SK-N-SH (cell line): ENCODE data around the gene LHFPL4.

Source experiments
- CTCF ChIP-seq: fragments of 200-600 bp; sonication (generic); IDR thresholded peaks from 2 replicates; pipeline ENCODE4 v1.6.1; 2017; ENCODE audit warnings: antibody characterized with exemption, mild to moderate bottlenecking, moderate library complexity
- POLR2AphosphoS5 ChIP-seq: IDR thresholded peaks from 2 replicates; pipeline ENCODE4 v1.6.1; 2012; ENCODE audit warnings: low read depth, low read length
- USF2 ChIP-seq: fragments of 150-350 bp; IDR thresholded peaks from 2 replicates; pipeline ENCODE4 v1.6.1; 2017; ENCODE audit warnings: antibody characterized with exemption, low read length, low read depth, borderline replicate concordance

GRCh38 chr3:9468460-9468859 is 85.2 kb downstream of the LHFPL4 start:
- TF ChIP-seq POLR2AphosphoS5, result no peak
- TF ChIP-seq USF2, result no peak
- no peak for TF ChIP-seq CTCF
